ENCODE measurements around the gene ZNF556.
"Not testable (repeated sequence)": the region's sequence is repeated elsewhere in the genome, so short reads cannot be mapped to it uniquely, and the experiment has no call there.

ZNF556 gene

DNA sequence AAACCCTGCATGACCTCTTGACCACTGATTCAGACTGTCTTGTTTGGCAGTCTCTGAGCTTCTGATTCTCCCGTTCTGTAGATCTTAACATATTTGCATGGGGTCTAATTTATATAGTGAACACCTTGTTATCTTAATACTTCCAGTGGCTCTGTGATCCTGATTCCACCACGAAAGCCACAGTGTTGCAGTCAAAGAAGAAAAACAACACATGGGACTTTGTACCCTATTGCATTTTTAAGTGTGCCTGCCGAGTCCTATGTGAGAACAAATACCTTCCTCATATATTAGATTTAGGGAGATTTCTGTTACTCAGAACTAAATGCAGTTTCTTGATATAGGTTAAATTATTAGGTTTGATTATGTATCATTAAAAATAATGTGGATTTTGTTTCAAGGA lies 12.3 kb upstream of the ZNF556 start:
- DNase-seq, result no peak

GRCh38 chr19:2856457-2857050 lies 10.6 kb upstream of the ZNF556 start:
- no peak for DNase-seq

DNA sequence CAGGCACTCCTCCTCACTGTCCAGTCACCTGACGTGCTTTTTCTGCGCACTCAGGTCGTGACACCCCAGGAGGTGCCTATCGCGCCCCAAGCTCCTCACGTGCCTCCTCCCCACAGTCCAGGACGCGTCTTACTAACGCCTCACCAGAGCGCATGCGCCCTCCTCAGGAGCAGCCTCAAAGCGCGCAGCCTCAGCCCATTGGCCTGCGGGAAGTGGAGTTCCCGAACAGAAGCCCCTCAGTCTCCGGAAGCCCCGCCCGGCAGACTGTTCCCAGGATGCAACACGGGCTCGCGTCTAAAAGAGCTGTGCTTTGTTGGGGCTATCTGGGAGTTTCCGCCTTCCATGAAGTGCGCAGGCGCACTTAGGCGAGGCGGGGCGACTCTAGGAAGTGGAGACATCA lies 8.3 kb upstream of the ZNF556 start:
- no peak for DNase-seq

- no peak for DNase-seq
These were observed 3.3 kb upstream of the ZNF556 start for GRCh38 chr19:2863816-2864215.

DNA sequence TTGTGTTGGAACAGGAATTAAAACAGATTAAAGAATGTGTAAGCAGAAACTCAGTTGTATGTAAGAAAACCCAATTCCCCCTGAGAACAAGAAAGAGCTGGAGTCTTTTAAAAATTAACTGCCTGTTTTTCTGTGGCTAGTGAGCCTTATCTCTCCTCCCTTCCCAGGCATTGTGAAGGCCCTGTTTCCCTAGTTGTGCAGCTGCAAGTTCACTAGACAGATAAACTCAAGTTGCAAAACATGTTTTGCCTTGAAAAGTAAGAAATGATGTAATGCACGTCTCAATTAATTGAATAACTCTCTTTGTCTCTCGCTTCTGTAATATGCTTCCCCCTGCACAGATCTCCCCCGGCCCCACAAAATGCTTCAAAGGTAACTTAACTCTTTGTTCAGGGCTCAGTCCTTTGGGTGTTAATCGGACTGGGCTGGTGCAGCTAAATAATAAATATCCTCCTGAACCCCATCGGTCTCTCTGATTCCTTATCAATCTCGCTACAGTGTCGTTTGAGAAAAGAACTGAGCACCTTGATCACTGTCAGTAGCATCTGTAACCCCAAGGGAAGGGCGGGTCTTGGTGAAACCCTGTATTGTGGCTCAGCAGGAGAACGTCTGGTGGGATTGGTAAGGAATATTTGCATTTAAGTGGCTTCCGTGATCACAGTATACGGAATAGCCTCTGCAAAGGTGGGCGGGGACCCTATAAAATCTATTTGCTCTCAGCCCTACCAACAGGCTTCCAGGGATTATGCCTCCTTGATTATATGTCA lies 1.6 kb upstream of the ZNF556 start:
- no peak for DNase-seq

GRCh38 chr19:2866495-2867024 lies 575 bp upstream of the ZNF556 start:
- DNase-seq, result no peak

- DNase-seq, result no peak
These were observed 2.5 kb downstream of the ZNF556 start for GRCh38 chr19:2869618-2870017.

- not testable (repeated sequence) for DNase-seq
These were observed 5.0 kb downstream of the ZNF556 start for GRCh38 chr19:2872175-2872574.

- DNase-seq, result no peak
These were observed 10.5 kb downstream of the ZNF556 start for GRCh38 chr19:2877398-2878331.

- DNase-seq, result no peak
These were observed 16.7 kb downstream of the ZNF556 start for GRCh38 chr19:2883686-2884439.

GRCh38 chr19:2885736-2886135 lies 18.6 kb downstream of the ZNF556 start:
- DNase-seq, result no peak

GRCh38 chr19:2887391-2887914 lies 20.3 kb downstream of the ZNF556 start:
- peak; percentile 12 for DNase-seq

GRCh38 chr19:2888731-2889224 lies 21.6 kb downstream of the ZNF556 start:
- no peak for DNase-seq

DNA sequence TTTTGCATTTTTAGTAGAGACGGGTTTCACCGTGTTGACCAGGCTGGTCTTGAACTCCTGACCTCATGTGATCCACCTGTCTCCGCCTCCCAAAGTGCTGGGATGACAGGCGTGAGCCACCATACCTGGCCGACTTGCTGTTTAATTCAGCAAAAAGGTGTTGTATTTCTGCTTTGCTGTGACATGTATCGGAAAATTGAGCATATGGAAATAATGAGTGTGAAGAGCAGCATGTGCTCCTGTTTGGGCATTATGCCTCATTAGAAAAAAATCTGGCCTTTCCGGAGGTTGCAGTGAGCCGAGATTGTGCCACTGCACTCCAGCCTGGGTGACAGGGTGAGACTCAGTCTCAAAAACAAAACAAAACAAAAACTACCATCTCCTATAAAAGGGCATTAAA lies 23.4 kb downstream of the ZNF556 start:
- not testable (repeated sequence) for DNase-seq

DNA sequence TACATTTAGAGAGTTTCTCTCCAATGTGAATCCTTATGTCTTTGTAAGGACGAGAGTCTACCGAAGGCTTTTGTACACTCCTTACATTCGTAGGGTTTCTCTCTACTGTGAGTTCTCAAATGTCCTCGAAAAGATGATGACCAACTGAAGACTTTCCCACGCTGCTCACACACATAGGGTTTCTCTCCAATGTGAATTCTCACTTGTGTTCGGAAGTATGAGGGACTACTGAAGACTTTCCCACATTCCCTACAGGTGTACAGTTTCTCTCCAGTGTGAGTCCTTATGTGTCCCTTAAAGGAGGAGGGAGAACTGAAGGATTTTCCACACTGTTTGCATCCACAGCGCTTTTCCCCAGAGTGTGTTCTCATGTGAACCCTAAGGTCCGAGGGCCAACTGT lies 29.6 kb downstream of the ZNF556 start:
- DNase-seq, result no peak

- peak; percentile 98 for DNase-seq
These were observed 33.4 kb downstream of the ZNF556 start, which contains the start of gene ZNF57 for GRCh38 chr19:2900296-2901252. TSS of gene ZNF57 (plus strand) at chr19:2900928. CDS start at chr19:2901046, 118 bp downstream.

DNA sequence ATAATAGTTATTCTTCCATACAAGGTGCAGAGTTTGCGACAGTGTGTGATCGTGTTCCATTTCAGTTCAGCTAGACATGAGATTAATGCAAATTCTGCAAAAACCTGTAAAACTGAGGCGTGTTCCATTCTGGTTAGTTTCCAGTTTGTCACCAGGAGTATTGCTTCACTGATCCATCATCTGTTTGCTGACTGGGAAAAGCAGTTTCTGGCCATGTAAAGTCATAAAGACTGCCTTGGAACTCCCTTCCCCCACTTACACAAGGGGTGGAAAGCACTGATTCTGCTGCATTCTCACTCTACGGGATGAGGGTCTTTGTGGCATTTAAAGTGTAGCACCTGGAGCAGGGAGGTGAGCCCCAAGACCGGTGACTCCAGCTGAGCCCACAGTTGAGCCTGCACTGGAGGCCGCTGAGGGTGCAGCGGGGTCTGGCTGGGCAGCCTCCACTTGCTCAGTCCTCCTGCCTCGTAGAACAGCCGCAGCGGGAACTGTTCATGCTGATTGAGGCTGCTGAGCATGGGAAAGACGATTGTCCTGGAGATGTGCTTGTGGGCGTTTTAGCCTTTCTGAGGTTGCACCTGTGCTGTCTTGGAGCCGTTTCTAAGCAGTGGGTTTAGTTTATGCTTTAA lies 35.6 kb downstream of the ZNF556 start:
- DNase-seq, result no peak

GRCh38 chr19:2903326-2903725 lies 36.2 kb downstream of the ZNF556 start:
- not testable (repeated sequence) for DNase-seq

- DNase-seq, result no peak
These were observed 38.9 kb downstream of the ZNF556 start for GRCh38 chr19:2905918-2906519.

Data from T1000 (cell line).